Right kidney (tissue), 1 donor: Measurements from ENCODE around the gene NUDC.

ENCODE experiments used
- DNase-seq: peaks from one replicate; pipeline ENCODE4 v3.0.0-alpha.2; 2016

The NUDC gene

GRCh38 chr1:26950602-26951001, 29.1 kb downstream of the NUDC start:
- no peak for DNase-seq

GRCh38 chr1:26951216-26951615, 29.7 kb downstream of the NUDC start:
- no peak for DNase-seq

GRCh38 chr1:26951821-26952497, 30.4 kb downstream of the NUDC start:
- no peak for DNase-seq

- DNase-seq, result no peak
These were observed 31.8 kb downstream of the NUDC start for GRCh38 chr1:26953374-26953773.

GRCh38 chr1:26956321-26956720, 34.8 kb downstream of the NUDC start:
- no peak for DNase-seq

- no peak for DNase-seq
These were observed 35.8 kb downstream of the NUDC start for GRCh38 chr1:26957306-26957705.

GRCh38 chr1:26959270-26959669, 37.7 kb downstream of the NUDC start:
- no peak for DNase-seq

- peak; percentile 70 for DNase-seq
These were observed 38.4 kb downstream of the NUDC start, which contains the start of gene KDF1 for GRCh38 chr1:26959722-26960624. KDF1 (minus strand) TSS chr1:26960468; CDS start chr1:26952380, 8,088 bp downstream.

- no peak for DNase-seq
These were observed 39.1 kb downstream of the NUDC start for GRCh38 chr1:26960625-26960966.

GRCh38 chr1:26961826-26962225, 40.3 kb downstream of the NUDC start:
- DNase-seq, result no peak

- DNase-seq, result no peak
These were observed 43.7 kb downstream of the NUDC start for GRCh38 chr1:26965213-26965612.

GRCh38 chr1:26965628-26966027, 44.1 kb downstream of the NUDC start:
- no peak for DNase-seq

GRCh38 chr1:26970810-26971209, 49.3 kb downstream of the NUDC start:
- no peak for DNase-seq

GRCh38 chr1:26971590-26971989, 50.0 kb downstream of the NUDC start:
- no peak for DNase-seq

- no peak for DNase-seq
These were observed 50.8 kb downstream of the NUDC start for GRCh38 chr1:26972390-26972789.

- no peak for DNase-seq
These were observed 51.3 kb downstream of the NUDC start for GRCh38 chr1:26972821-26973220.

GRCh38 chr1:26976621-26977510, 55.3 kb downstream of the NUDC start:
- DNase-seq, result no peak

- no peak for DNase-seq
These were observed 57.4 kb downstream of the NUDC start for GRCh38 chr1:26978901-26979300.

GRCh38 chr1:26981146-26981846, 59.8 kb downstream of the NUDC start:
- no peak for DNase-seq

GRCh38 chr1:26983863-26984262, 62.3 kb downstream of the NUDC start:
- DNase-seq, result no peak

- no peak for DNase-seq
These were observed 62.7 kb downstream of the NUDC start for GRCh38 chr1:26984291-26984690.

- DNase-seq, result no peak
These were observed 65.1 kb downstream of the NUDC start for GRCh38 chr1:26986658-26987057.
